G401.6 (cell line): Measurements from ENCODE around the gene INPPL1.
"Not testable (repeated sequence)": the region's sequence is repeated elsewhere in the genome, so short reads cannot be mapped to it uniquely, and the experiment has no call there.

ENCODE experiments used
- FAIRE-seq: peaks from 2 replicates; lab custom pipeline; 2012; peaks lifted over from hg19 to GRCh38; lab: Jason Lieb, UNC

Gene INPPL1

GRCh38 chr11:72244361-72245262, 20.0 kb downstream of the INPPL1 start:
- no peak for FAIRE-seq

- FAIRE-seq, result no peak
Measured at GRCh38 chr11:72245263-72245816, 20.8 kb downstream of the INPPL1 start.

- FAIRE-seq, result no peak
Measured at GRCh38 chr11:72247584-72247983, 23.0 kb downstream of the INPPL1 start.

GRCh38 chr11:72249961-72250360, 25.4 kb downstream of the INPPL1 start:
- FAIRE-seq, result no peak

- FAIRE-seq, result no peak
Measured at GRCh38 chr11:72250661-72251464, 26.3 kb downstream of the INPPL1 start.

GRCh38 chr11:72251614-72252013, 27.0 kb downstream of the INPPL1 start:
- FAIRE-seq, result no peak

GRCh38 chr11:72253392-72253791, 28.8 kb downstream of the INPPL1 start:
- no peak for FAIRE-seq

- no peak for FAIRE-seq
Measured at GRCh38 chr11:72254299-72254993, 29.9 kb downstream of the INPPL1 start.

GRCh38 chr11:72257570-72257969, 33.0 kb downstream of the INPPL1 start:
- no peak for FAIRE-seq

GRCh38 chr11:72259490-72259889, 34.9 kb downstream of the INPPL1 start:
- no peak for FAIRE-seq

GRCh38 chr11:72260574-72260973, 36.0 kb downstream of the INPPL1 start:
- FAIRE-seq, result no peak

- FAIRE-seq, result no peak
Measured at GRCh38 chr11:72263361-72263760, 38.8 kb downstream of the INPPL1 start.

GRCh38 chr11:72265951-72266350, 41.4 kb downstream of the INPPL1 start:
- no peak for FAIRE-seq

- FAIRE-seq, result not testable (repeated sequence)
Measured at GRCh38 chr11:72266960-72267359, 42.4 kb downstream of the INPPL1 start.

GRCh38 chr11:72267956-72268617, 43.5 kb downstream of the INPPL1 start:
- peak; percentile 95 for FAIRE-seq

- no peak for FAIRE-seq
Measured at GRCh38 chr11:72271980-72272379, 47.4 kb downstream of the INPPL1 start.

GRCh38 chr11:72274435-72274834, 49.9 kb downstream of the INPPL1 start:
- no peak for FAIRE-seq

GRCh38 chr11:72278905-72279304, 54.3 kb downstream of the INPPL1 start:
- FAIRE-seq, result no peak

GRCh38 chr11:72280037-72280436, 55.5 kb downstream of the INPPL1 start:
- no peak for FAIRE-seq

GRCh38 chr11:72280726-72281315, 56.3 kb downstream of the INPPL1 start:
- no peak for FAIRE-seq

- no peak for FAIRE-seq
Measured at GRCh38 chr11:72283947-72284346, 59.4 kb downstream of the INPPL1 start.
